Stimulated activated naive CD8-positive, alpha-beta T cell treated with anti-CD3 and anti-CD28 coated beads, Interleukin-15, amount 100 ng/mL, for 72 hours (primary cell): ENCODE results near the gene ZNF619.
"Not testable (repeated sequence)": the region's sequence is repeated elsewhere in the genome, so short reads cannot be mapped to it uniquely, and the experiment has no call there.

Experiments used
- ATAC-seq: fragments of 150-1000 bp; cut with Tn5 transposase; 2 replicates; pipeline ENCODE4 v1.10.0; 2021; ENCODE audit warnings: mild to moderate bottlenecking, moderate library complexity
- DNase-seq, 2 donors: peaks; one replicate each; pipeline ENCODE4 v3.0.0; 2021 to 2022
- H3K27ac Mint-ChIP-seq, 2 donors: one replicate each; pipeline ENCODE4 v1.8.0; 2022; ENCODE audit warnings: mild to moderate bottlenecking in 2 of 2, mixed read lengths in 2 of 2, moderate library complexity in 2 of 2
- H3K27me3 Mint-ChIP-seq: one replicate; pipeline ENCODE4 v1.8.0; 2022; ENCODE audit warnings: mixed read lengths
- H3K4me1 Mint-ChIP-seq: one replicate; pipeline ENCODE4 v1.8.0; 2022; ENCODE audit warnings: mild to moderate bottlenecking, mixed read lengths
- H3K4me3 Mint-ChIP-seq, 2 donors: one replicate each; pipeline ENCODE4 v1.8.0; 2022; ENCODE audit warnings: mild to moderate bottlenecking in 2 of 2, mixed read lengths in 2 of 2, moderate library complexity in 1 of 2
- H3K9me3 Mint-ChIP-seq, 2 donors: one replicate each; pipeline ENCODE4 v1.8.0; 2022; ENCODE audit warnings: mixed read lengths in 2 of 2

The ZNF619 gene

GRCh38 chr3:40458473-40458872 is 18.4 kb upstream of the ZNF619 start:
- peak overlapping the region in 1 of 2 donors; percentile 92 for H3K27ac Mint-ChIP-seq
- no peak for DNase-seq
- peaks cover 62% of the 10 kb centered on the region for H3K4me1 Mint-ChIP-seq

GRCh38 chr3:40460481-40460880 is 16.4 kb upstream of the ZNF619 start:
- not testable (repeated sequence) for H3K4me3 Mint-ChIP-seq

More at GRCh38 chr3:40458473-40458872, 18.4 kb upstream of the ZNF619 start:
- H3K27me3 Mint-ChIP-seq = no peaks in the 10 kb centered on the region
- no peaks in the 10 kb centered on the region for H3K9me3 Mint-ChIP-seq
- ATAC-seq = no peak
- peak overlapping the region; percentile 84 to 89 for H3K4me3 Mint-ChIP-seq

GRCh38 chr3:40461161-40461560 is 15.8 kb upstream of the ZNF619 start:
- ATAC-seq (no peak), DNase-seq (no peak)
- Mint-ChIP-seq H3K27me3 (no peaks in the 10 kb centered on the region), H3K9me3 (no peaks in the 10 kb centered on the region), H3K27ac (peak overlapping the region in 1 of 2 donors; percentile 19), H3K4me1 (peaks cover 57% of the 10 kb centered on the region), H3K4me3 (no peak overlapping the region)

More at GRCh38 chr3:40460481-40460880, 16.4 kb upstream of the ZNF619 start:
- not testable (repeated sequence) for H3K9me3 Mint-ChIP-seq, DNase-seq, H3K27me3 Mint-ChIP-seq, ATAC-seq
- H3K27ac Mint-ChIP-seq = peak overlapping the region in 1 of 2 donors; percentile 31
- peaks cover 63% of the 10 kb centered on the region for H3K4me1 Mint-ChIP-seq

GRCh38 chr3:40462838-40463237 is 14.1 kb upstream of the ZNF619 start:
- H3K4me1 Mint-ChIP-seq = peaks cover 54% of the 10 kb centered on the region
- H3K27ac Mint-ChIP-seq, ATAC-seq, H3K27me3 Mint-ChIP-seq, H3K4me3 Mint-ChIP-seq, DNase-seq, H3K9me3 Mint-ChIP-seq: not testable (repeated sequence)

- DNase-seq = no peak
- Mint-ChIP-seq H3K4me1 (peaks cover 47% of the 10 kb centered on the region), H3K27me3 (no peaks in the 10 kb centered on the region), H3K27ac (no peak overlapping the region), H3K4me3 (no peak overlapping the region), H3K9me3 (no peaks in the 10 kb centered on the region)
- no peak for ATAC-seq
Measured at GRCh38 chr3:40463579-40463978, 13.3 kb upstream of the ZNF619 start.

- ATAC-seq (peak; percentile 85), DNase-seq (no peak)
- no peaks in the 10 kb centered on the region for H3K9me3 Mint-ChIP-seq
- peak overlapping the region; percentile 14 to 47 for H3K27ac Mint-ChIP-seq
- peak overlapping the region in 1 of 2 donors; percentile 20 for H3K4me3 Mint-ChIP-seq
- peaks cover 38% of the 10 kb centered on the region for H3K4me1 Mint-ChIP-seq
- no peaks in the 10 kb centered on the region for H3K27me3 Mint-ChIP-seq
Measured at GRCh38 chr3:40464339-40465110, 12.4 kb upstream of the ZNF619 start.

GRCh38 chr3:40465111-40465407 is 11.9 kb upstream of the ZNF619 start:
- Mint-ChIP-seq H3K4me1 (peaks cover 38% of the 10 kb centered on the region), H3K27ac (peak overlapping the region in 1 of 2 donors; percentile 47)
- no peak for DNase-seq

GRCh38 chr3:40465456-40465855 is 11.5 kb upstream of the ZNF619 start:
- no peak for ATAC-seq
- Mint-ChIP-seq H3K27ac (peak overlapping the region in 1 of 2 donors; percentile 8), H3K9me3 (no peaks in the 10 kb centered on the region)

More at GRCh38 chr3:40465111-40465407, 11.9 kb upstream of the ZNF619 start:
- Mint-ChIP-seq H3K4me3 (no peak overlapping the region), H3K27me3 (no peaks in the 10 kb centered on the region), H3K9me3 (no peaks in the 10 kb centered on the region)
- ATAC-seq = no peak

GRCh38 chr3:40468018-40468417 is 8.9 kb upstream of the ZNF619 start:
- no peak overlapping the region for H3K4me3 Mint-ChIP-seq
- no peaks in the 10 kb centered on the region for H3K27me3 Mint-ChIP-seq
- DNase-seq (no peak), ATAC-seq (no peak)
- H3K9me3 Mint-ChIP-seq = no peaks in the 10 kb centered on the region
- no peak overlapping the region for H3K27ac Mint-ChIP-seq
- peaks cover 20% of the 10 kb centered on the region for H3K4me1 Mint-ChIP-seq

More at GRCh38 chr3:40465456-40465855, 11.5 kb upstream of the ZNF619 start:
- Mint-ChIP-seq H3K4me1 (peaks cover 34% of the 10 kb centered on the region), H3K4me3 (no peak overlapping the region), H3K27me3 (no peaks in the 10 kb centered on the region)
- no peak for DNase-seq

- Mint-ChIP-seq H3K27me3 (no peaks in the 10 kb centered on the region), H3K9me3 (no peaks in the 10 kb centered on the region), H3K4me1 (no peaks in the 10 kb centered on the region), H3K27ac (no peak overlapping the region), H3K4me3 (no peak overlapping the region)
- DNase-seq (no peak), ATAC-seq (no peak)
Measured at GRCh38 chr3:40470701-40471100, 6.2 kb upstream of the ZNF619 start.

- Mint-ChIP-seq H3K27ac (peak overlapping the region; percentile 96 to 99), H3K4me1 (peaks cover 28% of the 10 kb centered on the region), H3K27me3 (no peaks in the 10 kb centered on the region), H3K4me3 (peak overlapping the region; percentile 89 to 93), H3K9me3 (no peaks in the 10 kb centered on the region)
- no peak for DNase-seq
- ATAC-seq = no peak
Measured at GRCh38 chr3:40477666-40478065, 744 bp downstream of the ZNF619 start.

GRCh38 chr3:40487172-40487571 is 10.2 kb downstream of the ZNF619 start:
- no peak overlapping the region for H3K4me3 Mint-ChIP-seq
- peaks cover 28 to 37% of the 10 kb centered on the region in 2 donors for H3K9me3 Mint-ChIP-seq
- DNase-seq = no peak
- no peak for ATAC-seq
- no peaks in the 10 kb centered on the region for H3K27me3 Mint-ChIP-seq
- H3K27ac Mint-ChIP-seq = no peak overlapping the region
- H3K4me1 Mint-ChIP-seq = peaks cover 11% of the 10 kb centered on the region

GRCh38 chr3:40490916-40491315 is 14.0 kb downstream of the ZNF619 start:
- Mint-ChIP-seq H3K4me1 (no peaks in the 10 kb centered on the region), H3K27me3 (no peaks in the 10 kb centered on the region), H3K4me3 (no peak overlapping the region)

GRCh38 chr3:40494698-40495097 is 17.8 kb downstream of the ZNF619 start:
- Mint-ChIP-seq H3K4me3 (no peak overlapping the region), H3K4me1 (no peaks in the 10 kb centered on the region), H3K27ac (no peak overlapping the region), H3K27me3 (no peaks in the 10 kb centered on the region), H3K9me3 (peaks cover 7% of the 10 kb centered on the region in 2 donors)
- no peak for DNase-seq
- ATAC-seq = no peak

More at GRCh38 chr3:40490916-40491315, 14.0 kb downstream of the ZNF619 start:
- Mint-ChIP-seq H3K27ac (no peak overlapping the region), H3K9me3 (peaks cover 28 to 35% of the 10 kb centered on the region in 2 donors)
- DNase-seq (no peak), ATAC-seq (no peak)

GRCh38 chr3:40497288-40497687 is 20.4 kb downstream of the ZNF619 start:
- H3K27me3 Mint-ChIP-seq = no peaks in the 10 kb centered on the region
- no peak overlapping the region for H3K27ac Mint-ChIP-seq
- no peak for DNase-seq
- no peak overlapping the region for H3K4me3 Mint-ChIP-seq
- no peaks in the 10 kb centered on the region for H3K9me3 Mint-ChIP-seq
- no peak for ATAC-seq
- no peaks in the 10 kb centered on the region for H3K4me1 Mint-ChIP-seq

GRCh38 chr3:40499952-40500351 is 23.0 kb downstream of the ZNF619 start:
- H3K4me1 Mint-ChIP-seq = no peaks in the 10 kb centered on the region
- no peak overlapping the region for H3K27ac Mint-ChIP-seq
- no peak overlapping the region for H3K4me3 Mint-ChIP-seq

GRCh38 chr3:40502034-40502433 is 25.1 kb downstream of the ZNF619 start:
- no peaks in the 10 kb centered on the region for H3K27me3 Mint-ChIP-seq
- DNase-seq = no peak
- ATAC-seq = no peak
- H3K4me3 Mint-ChIP-seq = no peak overlapping the region
- H3K4me1 Mint-ChIP-seq = peaks cover 11% of the 10 kb centered on the region
- no peaks in the 10 kb centered on the region for H3K9me3 Mint-ChIP-seq
- H3K27ac Mint-ChIP-seq = no peak overlapping the region

More at GRCh38 chr3:40499952-40500351, 23.0 kb downstream of the ZNF619 start:
- Mint-ChIP-seq H3K27me3 (no peaks in the 10 kb centered on the region), H3K9me3 (no peaks in the 10 kb centered on the region)
- ATAC-seq (no peak), DNase-seq (no peak)
